H9 (cell line): ENCODE results near the gene ATP13A2. TPM values are rescaled to one million over a fixed set of nuclear protein-coding genes. Genes with fewer than 3 reads are reported as not detected.

ENCODE experiments used
- DNase-seq: peaks from one replicate; pipeline ENCODE4 v3.0.0-alpha.2; 2017
- H2AFZ ChIP-seq: one replicate; pipeline ENCODE4 v1.6.1; 2013; ENCODE audit warnings: mild to moderate bottlenecking, low read length, control low read depth, moderate library complexity
- H2AK5ac ChIP-seq: 2 replicates; pipeline ENCODE4 v1.6.1; 2013; ENCODE audit warnings: low read length, control low read depth, mixed read lengths; ENCODE audit not compliant: insufficient read length
- H2BK120ac ChIP-seq: one replicate; pipeline ENCODE4 v1.6.1; 2013; ENCODE audit warnings: low read depth, mild to moderate bottlenecking, low read length, control low read depth, inconsistent platforms; ENCODE audit not compliant: poor library complexity, severe bottlenecking
- H2BK12ac ChIP-seq: 2 replicates; pipeline ENCODE4 v1.6.1; 2013; ENCODE audit warnings: low read length, control low read depth, mixed read lengths, low read depth; ENCODE audit not compliant: insufficient read length
- H2BK15ac ChIP-seq: 2 replicates; pipeline ENCODE4 v1.6.1; 2013; ENCODE audit warnings: low read depth, low read length, control low read depth
- H2BK20ac ChIP-seq: one replicate; pipeline ENCODE4 v1.6.1; 2013; ENCODE audit warnings: low read depth, mild to moderate bottlenecking, low read length, control low read depth, inconsistent platforms; ENCODE audit not compliant: poor library complexity, severe bottlenecking
- H2BK5ac ChIP-seq: 2 replicates; pipeline ENCODE4 v1.6.1; 2013; ENCODE audit warnings: low read length, control low read depth, mixed read lengths; ENCODE audit not compliant: insufficient read length
- H3K14ac ChIP-seq: 2 replicates; pipeline ENCODE4 v1.6.1; 2013; ENCODE audit warnings: low read length, control low read depth; ENCODE audit not compliant: insufficient read depth
- H3K18ac ChIP-seq: 2 replicates; pipeline ENCODE4 v1.6.1; 2013; ENCODE audit warnings: low read depth, mild to moderate bottlenecking, mixed read lengths, low read length, control low read depth; ENCODE audit not compliant: insufficient read length
- H3K23ac ChIP-seq: 2 replicates; pipeline ENCODE4 v1.6.1; 2013; ENCODE audit warnings: low read length, control low read depth, mixed read lengths, low read depth; ENCODE audit not compliant: insufficient read length
- H3K23me2 ChIP-seq: 2 replicates; pipeline ENCODE4 v1.6.1; 2013; ENCODE audit warnings: low read depth, mild to moderate bottlenecking, mixed read lengths, low read length, control low read depth; ENCODE audit not compliant: insufficient read length, poor library complexity, severe bottlenecking
- H3K27ac ChIP-seq: 2 replicates; pipeline ENCODE4 v1.5.1; 2013; ENCODE audit warnings: low read length, control low read depth, mixed read lengths, low read depth; ENCODE audit not compliant: insufficient read length
- H3K27me3 ChIP-seq: 2 replicates; pipeline ENCODE4 v1.6.1; 2013; ENCODE audit warnings: low read length, control low read depth, inconsistent platforms; ENCODE audit not compliant: insufficient read depth
- H3K4ac ChIP-seq: 2 replicates; pipeline ENCODE4 v1.6.1; 2013; ENCODE audit warnings: low read depth, mild to moderate bottlenecking, control low read depth, inconsistent platforms, low read length, moderate library complexity
- H3K4me1 ChIP-seq: 2 replicates; pipeline ENCODE4 v1.6.1; 2013; ENCODE audit warnings: low read length, control low read depth, inconsistent platforms; ENCODE audit not compliant: insufficient read depth
- H3K4me2 ChIP-seq: 2 replicates; pipeline ENCODE4 v1.6.1; 2013; ENCODE audit warnings: low read length, control low read depth, mixed read lengths; ENCODE audit not compliant: insufficient read length, insufficient read depth
- H3K56ac ChIP-seq: 2 replicates; pipeline ENCODE4 v1.6.1; 2013; ENCODE audit warnings: low read depth, mild to moderate bottlenecking, mixed read lengths, low read length, control low read depth; ENCODE audit not compliant: insufficient read length
- H3K79me1 ChIP-seq: 2 replicates; pipeline ENCODE4 v1.6.1; 2013; ENCODE audit warnings: low read depth, mild to moderate bottlenecking, moderate library complexity, low read length, control low read depth, inconsistent platforms; ENCODE audit not compliant: insufficient read depth, poor library complexity, severe bottlenecking
- H3K79me2 ChIP-seq: 2 replicates; pipeline ENCODE4 v1.6.1; 2013; ENCODE audit warnings: low read length, control low read depth, inconsistent platforms; ENCODE audit not compliant: insufficient read depth
- H3K9ac ChIP-seq: 2 replicates; pipeline ENCODE4 v1.6.1; 2013; ENCODE audit warnings: low read length, control low read depth, mixed read lengths; ENCODE audit not compliant: insufficient read length; ENCODE audit errors: extremely low read depth
- H3K9me3 ChIP-seq: one replicate; pipeline ENCODE4 v1.6.1; 2013; ENCODE audit warnings: low read depth, low read length, inconsistent platforms; ENCODE audit not compliant: control insufficient read depth
- H3T11ph ChIP-seq: one replicate; pipeline ENCODE4 v1.6.1; 2013; ENCODE audit warnings: mild to moderate bottlenecking, low read length, control low read depth, inconsistent platforms
- H4K20me1 ChIP-seq: one replicate; pipeline ENCODE4 v1.6.1; 2013; ENCODE audit not compliant: control insufficient read depth, insufficient read length, insufficient read depth
- H4K5ac ChIP-seq: 2 replicates; pipeline ENCODE4 v1.6.1; 2013; ENCODE audit warnings: low read depth, mild to moderate bottlenecking, mixed read lengths, low read length, control low read depth; ENCODE audit not compliant: insufficient read length
- H4K8ac ChIP-seq: replicated peaks from 2 replicates; pipeline ENCODE4 v1.6.1; 2013; ENCODE audit warnings: low read length, control low read depth, mixed read lengths, low read depth; ENCODE audit not compliant: insufficient read length
- H4K91ac ChIP-seq: 2 replicates; pipeline ENCODE4 v1.6.1; 2013; ENCODE audit warnings: low read depth, mild to moderate bottlenecking, moderate library complexity, mixed read lengths, low read length, control low read depth; ENCODE audit not compliant: insufficient read length
- H3K27ac Mint-ChIP-seq, 3 experiments: 2 replicates in 2 of 3; 3 replicates in 1 of 3; pipeline ENCODE4 v1.8.0; 2020 to 2021; ENCODE audit warnings: mixed read lengths in 3 of 3, mild to moderate bottlenecking in 1 of 3, moderate library complexity in 1 of 3
- H3K27me3 Mint-ChIP-seq: 2 replicates; pipeline ENCODE4 v1.8.0; 2021; ENCODE audit warnings: low read depth, mild to moderate bottlenecking, moderate library complexity, mixed read lengths
- H3K36me3 Mint-ChIP-seq, 3 experiments: 2 replicates in 2 of 3; 3 replicates in 1 of 3; pipeline ENCODE4 v1.8.0; 2020 to 2021; ENCODE audit warnings: low read depth in 3 of 3, mixed read lengths in 3 of 3; ENCODE audit not compliant: insufficient read depth in 1 of 3
- H3K4me1 Mint-ChIP-seq, 2 experiments: 2 replicates each; pipeline ENCODE4 v1.8.0; 2020; ENCODE audit warnings: mixed read lengths in 2 of 2
- H3K4me3 Mint-ChIP-seq, 2 experiments: 2 replicates in 1 of 2; 3 replicates in 1 of 2; pipeline ENCODE4 v1.8.0; 2020 to 2021; ENCODE audit warnings: mild to moderate bottlenecking in 2 of 2, mixed read lengths in 2 of 2, moderate library complexity in 1 of 2
- H3K9me3 Mint-ChIP-seq, 2 experiments: 2 replicates in 1 of 2; 3 replicates in 1 of 2; pipeline ENCODE4 v1.8.0; 2020; ENCODE audit warnings: mild to moderate bottlenecking in 2 of 2, mixed read lengths in 2 of 2, moderate library complexity in 1 of 2
- CTCF ChIP-seq: fragments of 200-600 bp; sonication (generic); conservative IDR thresholded peaks from 3 replicates; pipeline ENCODE4 v1.8.0; 2021; ENCODE audit warnings: antibody characterized with exemption, mild to moderate bottlenecking
- total RNA-seq: library from RNA; stranded (reverse); gene quantifications from 2 replicates; pipeline ENCODE4 v1.2.1, GENCODE V29; 2021

The ATP13A2 gene
- total RNA-seq, 1 experiment from 2014 or later = 53.6 TPM

GRCh38 chr1:17052641-17053040 is 40.9 kb upstream of the ATP13A2 start:
- H2BK12ac ChIP-seq = no peak overlapping the region
- peaks cover 0 to 20% (median 6%) of the 10 kb centered on the region in 3 experiments; a peak in 4 of 7 replicates for H3K36me3 Mint-ChIP-seq
- no peak overlapping the region for H2BK20ac ChIP-seq
- H3K9me3 ChIP-seq = no peaks in the 10 kb centered on the region
- no peak overlapping the region for H2BK5ac ChIP-seq
- no peaks in the 10 kb centered on the region for H4K20me1 ChIP-seq
- no peak for DNase-seq
- H3K27ac Mint-ChIP-seq = no peak overlapping the region; a peak in 1 of 7 replicates
- H3K79me2 ChIP-seq = peaks cover 11% of the 10 kb centered on the region
- no peak overlapping the region for H4K5ac ChIP-seq
- H2AK5ac ChIP-seq = no peak overlapping the region
- peaks cover 2% of the 10 kb centered on the region; the same call in 1 of the 2 replicates for H3K27me3 ChIP-seq
- peak overlapping the region; percentile 95 for H3K4me2 ChIP-seq
- H3T11ph ChIP-seq = no peak overlapping the region
- H2BK15ac ChIP-seq = no peak overlapping the region
- peaks cover 6% of the 10 kb centered on the region; the same call in 1 of the 2 replicates for H3K4me1 ChIP-seq
- no peak overlapping the region for H3K23ac ChIP-seq
- H3K4me3 Mint-ChIP-seq = peak overlapping the region; percentile 99; a peak in 4 of 5 replicates
- H3K79me1 ChIP-seq = peaks cover 12% of the 10 kb centered on the region
- H3K9me3 Mint-ChIP-seq = no peaks in the 10 kb centered on the region
- H3K9ac ChIP-seq = no peak overlapping the region
- no peak overlapping the region for H2AFZ ChIP-seq
- H3K27ac ChIP-seq = no peak overlapping the region
- peaks cover 4 to 15% of the 10 kb centered on the region in 2 experiments for H3K4me1 Mint-ChIP-seq
- peaks cover 4% of the 10 kb centered on the region for H3K27me3 Mint-ChIP-seq
- no peak overlapping the region for H4K8ac ChIP-seq
- H3K4ac ChIP-seq = no peak overlapping the region
- no peak overlapping the region for H2BK120ac ChIP-seq
- H3K56ac ChIP-seq = no peak overlapping the region
- H3K18ac ChIP-seq = no peak overlapping the region
- H4K91ac ChIP-seq = no peak overlapping the region
- peaks cover 5% of the 10 kb centered on the region for H3K23me2 ChIP-seq
- TF ChIP-seq CTCF = no peak
- no peak overlapping the region for H3K14ac ChIP-seq
